ENCODE measurements around the gene TBC1D24.
"Not testable (repeated sequence)": the region's sequence is repeated elsewhere in the genome, so short reads cannot be mapped to it uniquely, and the experiment has no call there.

- TF ChIP-seq CTCF, POLR2A, POLR2AphosphoS5 (IDR thresholded peaks at IDR 0.05): not testable (repeated sequence)
These were observed 76.5 kb downstream of the TBC1D24 start for GRCh38 chr16:2551420-2551889.

Measured in sigmoid colon (tissue), 4 donors.